ENCODE results near the gene MRM1.
"Not testable (repeated sequence)": the region's sequence is repeated elsewhere in the genome, so short reads cannot be mapped to it uniquely, and the experiment has no call there.

The MRM1 gene

GRCh38 chr17:36600465-36600864 lies 918 bp upstream of the MRM1 start:
- DNase-seq (ENCODE audit: low read depth), result no peak
- no peak for TF ChIP-seq CTCF (conservative IDR thresholded peaks at IDR 0.05; ENCODE audit: control insufficient read depth, insufficient read depth, low read depth, low read length)
- H3K4me3 ChIP-seq (ENCODE audit: control insufficient read depth, low read depth, low read length), result peak overlapping the region; percentile 86

- peak; percentile 18 for DNase-seq (ENCODE audit: low read depth)
- peak overlapping the region; percentile 86 for H3K4me3 ChIP-seq (ENCODE audit: control insufficient read depth, low read depth, low read length)
- no peak for TF ChIP-seq CTCF (conservative IDR thresholded peaks at IDR 0.05; ENCODE audit: control insufficient read depth, insufficient read depth, low read depth, low read length)
Observed at GRCh38 chr17:36600936-36601302, 464 bp upstream of the MRM1 start.

- peak overlapping the region; percentile 86 for H3K4me3 ChIP-seq (ENCODE audit: control insufficient read depth, low read depth, low read length)
- no peak for DNase-seq (ENCODE audit: low read depth)
- TF ChIP-seq CTCF (conservative IDR thresholded peaks at IDR 0.05; ENCODE audit: control insufficient read depth, insufficient read depth, low read depth, low read length), result no peak
Observed at GRCh38 chr17:36602030-36602748, 806 bp downstream of the MRM1 start.

GRCh38 chr17:36602924-36603384 lies 1.6 kb downstream of the MRM1 start:
- peak; percentile 84 for TF ChIP-seq CTCF (conservative IDR thresholded peaks at IDR 0.05; ENCODE audit: control insufficient read depth, insufficient read depth, low read depth, low read length)
- H3K4me3 ChIP-seq (ENCODE audit: control insufficient read depth, low read depth, low read length), result peak overlapping the region; percentile 86
- peak; percentile 71 for DNase-seq (ENCODE audit: low read depth)

- H3K4me3 ChIP-seq (ENCODE audit: control insufficient read depth, low read depth, low read length); DNase-seq (ENCODE audit: low read depth): not testable (repeated sequence)
Observed at GRCh38 chr17:36605028-36605427, 3.6 kb downstream of the MRM1 start.

GRCh38 chr17:36608280-36608679 lies 6.9 kb downstream of the MRM1 start:
- H3K4me3 ChIP-seq (ENCODE audit: control insufficient read depth, low read depth, low read length), result no peak overlapping the region
- no peak for TF ChIP-seq CTCF (conservative IDR thresholded peaks at IDR 0.05; ENCODE audit: control insufficient read depth, insufficient read depth, low read depth, low read length)
- no peak for DNase-seq (ENCODE audit: low read depth)

GRCh38 chr17:36608794-36609497 lies 7.6 kb downstream of the MRM1 start:
- DNase-seq (ENCODE audit: low read depth), result peak; percentile 82
- H3K4me3 ChIP-seq (ENCODE audit: control insufficient read depth, low read depth, low read length), result no peak overlapping the region
- TF ChIP-seq CTCF (conservative IDR thresholded peaks at IDR 0.05; ENCODE audit: control insufficient read depth, insufficient read depth, low read depth, low read length), result peak; percentile 52

All from fibroblast of mammary gland (primary cell).